SIG-M5 (cell line): ENCODE results near the gene DAAM1.

ENCODE experiments used
- DNase-seq: peaks from one replicate; lab custom pipeline; 2025; lab: John Stamatoyannopoulos, UW

Gene DAAM1

GRCh38 chr14:59254911-59255545, 66.6 kb downstream of the DAAM1 start:
- DNase-seq, result no peak

DNA sequence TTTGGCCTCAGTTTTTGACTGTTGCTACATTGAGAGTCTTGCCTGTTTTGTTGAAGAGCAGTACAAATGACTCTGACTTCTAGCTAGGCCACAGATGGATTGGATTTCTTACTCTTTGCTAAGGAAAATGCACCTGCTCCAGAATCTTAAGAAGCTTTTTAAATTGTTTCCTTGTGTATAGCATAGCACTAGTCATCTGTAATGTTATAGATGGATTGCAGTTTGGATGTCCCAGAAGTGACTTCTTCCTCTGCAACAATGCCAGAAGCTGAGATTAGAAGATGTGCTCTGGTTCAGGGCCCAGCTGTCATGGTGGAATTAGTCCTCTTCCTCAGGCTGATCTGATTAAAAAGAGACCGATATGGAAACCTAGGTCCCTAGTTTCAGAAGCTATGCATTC, 67.9 kb downstream of the DAAM1 start:
- DNase-seq, result no peak

DNA sequence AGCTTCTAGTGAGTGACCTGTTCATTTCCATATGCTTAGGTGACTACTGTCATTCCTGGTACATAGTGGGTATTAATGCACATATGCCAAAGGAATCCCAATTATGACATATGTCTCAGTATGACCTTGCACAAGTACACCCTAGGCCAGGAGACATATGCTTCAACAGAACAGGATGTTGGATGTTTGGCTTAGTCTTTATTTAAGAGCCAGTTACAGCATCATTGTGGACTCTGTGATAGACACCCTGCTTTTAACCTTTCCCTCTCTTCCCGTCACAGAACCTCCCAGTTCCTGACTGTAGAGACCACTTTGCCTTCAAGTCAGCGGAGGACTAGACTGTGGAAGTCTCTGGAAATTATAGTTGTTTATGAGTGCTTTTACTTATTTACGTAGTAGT, 72.9 kb downstream of the DAAM1 start:
- no peak for DNase-seq

DNA sequence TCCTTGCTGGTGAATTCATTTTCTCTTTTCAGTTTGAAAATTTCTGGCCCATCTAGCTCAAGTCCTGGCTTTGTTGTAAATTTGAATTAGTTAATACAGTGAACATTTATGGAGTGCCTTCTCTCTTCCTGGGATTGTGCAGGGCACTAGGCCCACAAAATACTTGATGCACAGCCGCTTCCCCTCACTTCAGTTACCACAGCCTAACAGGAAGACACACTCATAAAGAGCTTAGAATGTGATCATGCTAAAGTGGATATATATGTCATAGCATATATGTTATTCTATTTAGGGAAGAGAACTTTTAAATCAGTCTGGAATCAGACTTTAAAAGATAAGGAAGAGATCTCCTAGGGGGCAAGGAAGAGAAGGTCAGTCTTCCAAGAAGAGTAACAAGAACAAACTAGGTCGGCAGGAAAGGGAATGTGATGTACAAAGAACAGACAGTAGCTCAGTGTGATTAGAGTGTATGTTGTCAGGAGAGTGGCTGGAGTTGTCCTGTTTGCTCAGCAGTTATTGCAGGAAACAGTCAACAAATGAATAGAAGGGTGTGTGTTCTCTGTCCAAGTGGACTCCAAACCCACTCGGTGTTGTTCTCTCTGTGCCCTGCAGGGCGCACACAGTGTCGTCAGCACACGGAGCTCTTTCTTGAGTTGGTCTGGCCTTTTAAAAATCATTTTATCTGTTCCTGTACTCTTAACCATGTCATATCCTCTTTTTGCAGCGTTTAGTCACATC, 74.4 kb downstream of the DAAM1 start:
- no peak for DNase-seq

DNA sequence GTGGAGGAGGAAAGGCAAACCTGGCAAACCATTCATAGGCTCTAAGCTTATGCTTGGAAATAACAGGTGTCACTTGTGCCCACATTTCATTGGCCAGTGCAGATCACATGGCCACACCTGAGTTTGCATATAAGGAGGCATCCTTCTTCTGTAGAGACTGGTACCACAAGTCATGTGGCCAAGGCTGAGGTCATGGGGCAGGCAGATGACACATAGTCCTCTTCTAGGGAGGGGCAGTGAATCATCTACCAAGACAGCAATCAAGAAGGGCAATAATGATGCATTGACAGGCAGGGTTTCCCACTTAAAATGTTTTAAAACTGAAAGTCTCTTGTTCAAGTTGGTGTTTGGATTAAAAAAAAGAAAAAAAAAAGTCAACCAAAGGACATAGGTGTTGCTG, 77.3 kb downstream of the DAAM1 start:
- no peak for DNase-seq

DNA sequence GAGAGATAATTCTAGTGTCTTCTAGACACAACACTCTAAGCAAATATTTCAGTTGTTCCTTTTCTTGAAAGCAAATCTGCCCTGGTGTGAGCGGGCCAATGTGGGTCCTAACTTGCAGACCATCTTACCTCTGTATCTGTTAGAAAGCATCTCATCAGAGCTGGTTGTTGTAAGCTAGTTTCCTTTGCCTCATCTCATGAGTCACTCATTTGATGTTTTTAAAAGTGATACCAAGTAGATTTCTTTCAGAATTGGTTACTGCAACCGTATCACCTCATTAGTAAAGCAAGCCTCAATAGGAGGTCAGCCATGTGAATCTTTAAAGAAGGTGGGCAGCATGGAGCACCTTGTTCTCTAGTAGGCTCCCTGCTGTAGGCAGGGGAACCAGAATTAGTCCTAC, 78.6 kb downstream of the DAAM1 start:
- DNase-seq, result no peak

- no peak for DNase-seq
Observed at GRCh38 chr14:59268011-59268410, 79.5 kb downstream of the DAAM1 start.

- DNase-seq, result no peak
Observed at GRCh38 chr14:59268858-59269257, 80.4 kb downstream of the DAAM1 start.

GRCh38 chr14:59269466-59269865, 81.0 kb downstream of the DAAM1 start:
- no peak for DNase-seq

GRCh38 chr14:59271256-59271655, 82.8 kb downstream of the DAAM1 start:
- no peak for DNase-seq

DNA sequence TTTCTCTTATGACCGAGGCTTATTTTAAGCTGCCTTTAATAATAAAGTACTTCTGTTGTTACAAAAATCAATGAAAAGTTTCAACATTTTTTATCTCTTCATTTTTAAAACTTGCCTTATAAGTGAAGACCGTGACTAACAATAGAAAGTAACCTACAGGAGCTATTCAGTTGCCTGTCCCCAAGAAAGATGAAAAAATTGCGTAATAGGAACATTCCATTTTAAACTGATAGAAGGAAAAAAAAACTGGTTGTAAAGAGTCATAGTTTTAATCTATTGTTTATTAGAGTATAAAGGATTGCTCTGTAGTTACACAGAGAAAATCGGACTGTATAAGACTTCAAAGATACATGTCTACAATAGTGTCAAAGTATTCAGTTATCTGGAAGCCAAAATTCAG, 83.3 kb downstream of the DAAM1 start:
- DNase-seq, result no peak

DNA sequence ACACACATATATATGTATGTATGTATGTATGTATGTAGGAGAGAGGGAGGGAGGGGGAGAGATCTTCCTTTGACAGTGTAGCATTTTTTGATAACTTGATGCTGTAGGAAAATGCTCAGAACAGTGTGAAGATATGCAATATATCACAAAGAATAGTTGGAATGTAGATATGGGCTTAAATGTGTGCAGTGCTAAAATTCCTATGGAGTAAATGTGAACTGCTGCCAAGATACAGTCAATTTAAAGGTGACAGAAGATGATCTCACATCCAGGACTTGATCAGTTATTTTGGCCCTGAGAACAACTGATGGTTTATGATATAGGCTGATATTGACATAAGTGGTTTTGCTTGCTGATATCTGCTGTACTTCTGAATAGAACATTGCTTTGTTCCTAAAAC, 84.2 kb downstream of the DAAM1 start:
- no peak for DNase-seq

- DNase-seq, result no peak
Observed at GRCh38 chr14:59273737-59274136, 85.3 kb downstream of the DAAM1 start.

DNA sequence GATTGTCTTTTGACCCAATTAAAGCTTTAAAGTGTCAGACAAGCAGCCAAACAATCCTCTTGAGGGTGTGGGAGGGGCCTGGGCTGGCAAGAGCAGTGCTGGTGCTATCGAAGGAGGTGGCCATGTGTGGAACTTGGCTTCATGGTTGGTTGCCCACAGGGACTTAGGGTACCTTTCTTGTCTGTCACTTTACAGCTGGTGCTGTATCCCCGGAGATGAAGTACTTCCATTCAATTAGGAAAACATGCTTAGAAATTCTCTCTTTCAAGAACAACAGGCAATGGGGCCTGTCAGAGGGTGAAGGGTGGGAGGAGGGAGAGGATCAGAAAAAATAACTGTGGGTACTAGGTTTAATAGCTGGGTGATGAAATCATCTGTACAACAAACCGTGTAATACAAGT, 86.5 kb downstream of the DAAM1 start:
- no peak for DNase-seq

DNA sequence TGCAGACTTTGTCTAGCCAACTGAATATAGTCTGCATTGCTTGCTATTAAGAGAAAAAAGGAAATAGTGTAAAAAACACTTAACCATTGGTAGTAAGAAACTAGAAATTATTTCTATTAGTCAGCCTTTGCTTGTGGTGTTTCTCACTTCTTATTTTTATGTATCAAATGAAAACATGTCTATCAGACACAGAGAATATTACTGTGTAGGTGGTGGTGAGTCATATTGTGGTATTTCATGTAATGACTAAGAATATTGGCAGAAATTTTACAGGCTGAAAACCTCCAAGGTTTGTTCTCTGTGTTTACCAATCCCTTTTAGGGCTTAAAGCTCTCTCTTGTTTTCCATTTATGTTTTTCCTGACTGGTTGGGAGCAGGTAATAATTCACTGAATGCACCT, 87.2 kb downstream of the DAAM1 start:
- DNase-seq, result no peak

DNA sequence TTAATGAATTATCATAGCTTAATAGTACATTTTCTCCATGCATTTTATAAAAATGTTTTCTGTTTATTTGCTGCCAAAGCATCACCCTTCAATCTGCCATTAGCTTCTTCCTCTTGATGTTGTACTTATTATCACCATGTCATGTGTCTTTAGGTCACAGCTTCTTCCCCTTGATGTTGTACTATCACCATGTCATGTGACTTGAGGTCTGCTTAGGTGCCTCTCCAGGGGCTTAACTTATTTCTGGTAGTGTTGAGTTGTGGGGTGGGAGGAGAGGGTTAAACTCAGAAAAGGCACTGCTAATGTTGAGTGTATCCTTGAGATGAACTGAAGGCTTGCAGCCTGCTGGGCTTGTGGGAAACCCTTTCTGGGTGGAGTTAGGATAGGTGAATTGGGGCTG, 87.8 kb downstream of the DAAM1 start:
- no peak for DNase-seq

DNA sequence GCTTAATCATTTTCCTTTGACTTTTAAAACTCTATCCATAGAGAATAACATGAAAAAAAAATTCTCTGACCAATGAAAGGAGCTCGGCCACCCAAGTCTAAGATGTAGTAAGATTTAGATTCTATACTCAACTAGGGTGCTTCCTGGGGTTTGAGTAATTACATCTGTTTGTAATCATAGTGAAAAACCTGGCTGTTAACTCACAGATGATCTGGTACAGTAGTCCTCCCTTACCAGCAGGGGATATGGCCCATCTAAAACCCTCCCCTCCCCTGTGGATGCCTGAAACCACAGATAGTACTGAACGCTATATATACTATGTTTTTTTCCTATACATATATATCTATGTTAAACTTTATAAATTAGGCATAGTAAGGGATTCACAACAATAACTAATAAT, 89.2 kb downstream of the DAAM1 start:
- DNase-seq, result no peak

- no peak for DNase-seq
Observed at GRCh38 chr14:59278111-59278510, 89.6 kb downstream of the DAAM1 start.

DNA sequence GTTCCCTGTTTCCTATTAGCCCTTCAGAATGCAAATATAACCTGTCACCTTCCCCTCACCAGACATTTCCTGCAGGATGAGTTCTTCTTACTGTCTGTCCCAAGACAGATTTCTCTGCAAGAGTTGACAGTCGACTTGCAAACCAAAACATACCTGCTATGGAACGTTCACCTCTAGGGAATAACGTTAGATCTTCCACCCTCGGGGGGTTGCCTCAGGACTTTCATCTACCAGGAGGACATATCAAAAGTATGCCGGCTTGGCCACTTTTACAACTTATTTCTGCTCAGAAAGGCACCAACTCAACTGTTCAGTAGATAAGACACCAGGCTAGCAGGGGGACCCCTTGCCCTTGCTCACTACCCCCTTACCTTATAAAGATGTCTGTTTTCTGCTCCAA, 92.5 kb downstream of the DAAM1 start:
- DNase-seq, result no peak

DNA sequence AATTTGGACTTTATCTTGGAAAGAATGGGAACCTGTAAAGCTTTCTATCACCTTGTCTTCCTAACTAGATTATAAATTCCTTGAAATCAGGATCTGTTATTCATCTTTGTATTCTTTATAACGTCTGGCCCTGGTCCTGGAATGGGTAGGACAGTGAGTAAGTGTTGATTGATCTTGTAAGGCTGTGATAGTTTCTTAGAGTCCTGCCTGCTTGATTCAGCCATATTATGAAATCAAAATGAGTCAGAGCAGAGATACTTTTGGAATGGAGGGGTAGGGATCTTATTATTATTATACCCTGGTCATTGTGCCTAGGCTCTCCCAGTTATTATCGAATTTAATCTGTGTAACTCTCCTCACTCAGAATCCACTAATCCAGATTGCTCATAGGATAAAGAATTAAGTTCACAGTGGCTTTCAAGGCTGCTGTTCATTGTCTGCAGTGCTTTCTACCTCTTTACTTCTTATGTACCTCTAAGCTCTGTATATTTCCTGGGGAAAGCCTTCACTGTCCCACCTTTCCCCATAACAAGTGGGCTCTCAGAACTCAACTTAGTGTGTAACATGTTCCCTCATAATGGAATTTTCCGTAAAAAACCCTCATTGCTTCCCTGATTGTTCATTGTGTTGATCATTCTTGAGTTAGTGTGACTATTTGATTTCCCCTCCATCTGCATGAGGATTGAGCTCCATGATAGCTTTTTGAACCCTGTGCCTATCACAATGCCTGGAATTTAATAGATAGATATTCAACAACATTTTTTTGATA, 93.3 kb downstream of the DAAM1 start:
- DNase-seq, result no peak

GRCh38 chr14:59282378-59282765, 93.9 kb downstream of the DAAM1 start:
- DNase-seq, result no peak

DNA sequence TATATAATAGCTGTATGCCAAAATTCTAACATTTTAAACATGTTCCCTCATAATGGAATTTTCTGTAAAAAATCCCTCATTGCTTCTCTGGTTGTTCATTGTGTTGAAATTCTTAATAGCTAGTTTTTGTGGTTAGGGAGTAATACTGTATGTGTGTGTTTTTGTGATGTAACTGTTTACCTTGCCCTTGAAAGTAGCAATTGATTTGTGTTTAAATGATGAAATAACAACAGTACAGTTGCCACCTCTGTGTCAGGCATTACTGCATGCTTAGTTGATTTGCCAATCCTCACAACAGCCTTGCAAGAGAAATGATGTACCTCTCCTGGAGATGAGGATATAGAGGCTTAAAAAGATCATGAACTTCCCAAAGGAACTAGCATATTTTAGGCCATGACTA, 94.9 kb downstream of the DAAM1 start:
- no peak for DNase-seq

GRCh38 chr14:59284059-59284458, 95.6 kb downstream of the DAAM1 start:
- no peak for DNase-seq
